ENCODE results near the gene RTRAF. TPM values are rescaled to one million over a fixed set of nuclear protein-coding genes. Genes with fewer than 3 reads are reported as not detected.

RTRAF gene
- total and polyA plus RNA-seq, 12 donors, result 178 to 276 (median 214) TPM

DNA sequence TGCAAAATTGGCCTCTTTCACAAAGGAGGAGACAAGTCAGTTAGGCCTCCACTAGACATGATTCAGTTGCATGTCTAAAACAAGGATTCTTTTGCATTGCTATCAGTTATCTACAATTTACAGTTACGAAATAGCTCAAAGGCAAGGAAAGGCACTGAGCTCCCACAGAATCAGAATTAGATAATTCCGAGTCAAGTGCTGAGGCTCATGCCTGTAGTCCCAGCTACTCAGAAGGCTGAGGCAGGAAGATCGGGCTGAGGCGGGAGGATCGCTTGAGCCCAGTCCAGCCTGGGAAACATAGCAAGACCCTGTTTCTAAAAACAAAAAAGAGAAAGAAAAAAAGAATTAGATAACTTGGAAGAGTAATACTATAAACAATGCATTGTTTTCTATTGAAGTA is 12.3 kb upstream of the RTRAF start:
- Histone ChIP-seq H3K9me3 (no peaks in the 10 kb centered on the region), H3K27me3 (no peaks in the 10 kb centered on the region), H3K4me3 (no peak overlapping the region), H3K4me1 (peaks cover 0 to 17% (median 0%) of the 10 kb centered on the region in 9 donors), H3K27ac (no peak overlapping the region), H3K36me3 (no peaks in the 10 kb centered on the region)
- DNase-seq (no peak), ATAC-seq (no peak)
- intact Hi-C loops (cut with DNase I), result loop anchor here in 9 of 10 donors (5.0 to 10.0 kb wide), 7 partner anchors 112 to 695 kb away; partner anchors contain the start of gene GNG2 (in 8 of the 9)
- TF ChIP-seq, protein P1, sequence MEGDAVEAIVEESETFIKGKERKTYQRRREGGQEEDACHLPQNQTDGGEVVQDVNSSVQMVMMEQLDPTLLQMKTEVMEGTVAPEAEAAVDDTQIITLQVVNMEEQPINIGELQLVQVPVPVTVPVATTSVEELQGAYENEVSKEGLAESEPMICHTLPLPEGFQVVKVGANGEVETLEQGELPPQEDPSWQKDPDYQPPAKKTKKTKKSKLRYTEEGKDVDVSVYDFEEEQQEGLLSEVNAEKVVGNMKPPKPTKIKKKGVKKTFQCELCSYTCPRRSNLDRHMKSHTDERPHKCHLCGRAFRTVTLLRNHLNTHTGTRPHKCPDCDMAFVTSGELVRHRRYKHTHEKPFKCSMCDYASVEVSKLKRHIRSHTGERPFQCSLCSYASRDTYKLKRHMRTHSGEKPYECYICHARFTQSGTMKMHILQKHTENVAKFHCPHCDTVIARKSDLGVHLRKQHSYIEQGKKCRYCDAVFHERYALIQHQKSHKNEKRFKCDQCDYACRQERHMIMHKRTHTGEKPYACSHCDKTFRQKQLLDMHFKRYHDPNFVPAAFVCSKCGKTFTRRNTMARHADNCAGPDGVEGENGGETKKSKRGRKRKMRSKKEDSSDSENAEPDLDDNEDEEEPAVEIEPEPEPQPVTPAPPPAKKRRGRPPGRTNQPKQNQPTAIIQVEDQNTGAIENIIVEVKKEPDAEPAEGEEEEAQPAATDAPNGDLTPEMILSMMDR (IDR thresholded peaks at IDR 0.05), result no peak
- 83 to 84% methylated on average over 5 of the region's 5 CpGs for WGBS, 2 donors

DNA sequence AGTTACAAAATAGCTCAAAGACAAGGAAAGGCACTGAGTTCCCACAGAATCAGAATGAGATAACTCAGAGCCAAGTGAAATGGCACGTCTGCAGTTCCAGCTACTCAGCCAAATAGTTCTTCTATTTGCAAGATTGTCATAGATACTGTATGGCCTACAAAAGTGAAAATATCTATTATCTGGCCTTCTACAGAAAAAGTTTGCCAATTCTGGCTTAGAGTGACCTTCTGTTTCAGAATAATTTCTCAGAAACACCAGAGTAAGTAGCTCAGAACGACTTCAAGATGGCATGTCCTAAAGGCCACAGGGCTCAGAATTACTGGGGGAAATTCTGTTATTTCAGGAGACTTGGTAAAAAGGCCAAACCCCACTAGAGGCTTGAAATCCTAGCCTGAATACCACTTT is 10.7 kb upstream of the RTRAF start:
- no peak for DNase-seq
- peaks cover 0 to 1% (median 0%) of the 10 kb centered on the region in 11 donors for H3K9me3 ChIP-seq
- 33 to 35% methylated on average over 2 of the region's 2 CpGs for WGBS, 2 donors
- intact Hi-C loops (cut with DNase I), result loop anchor here in 9 of 10 donors (2.0 to 10.0 kb wide), 9 partner anchors 114 to 696 kb away; partner anchors contain the start of gene GNG2 (in 8 of the 9)
- no peaks in the 10 kb centered on the region for H3K36me3 ChIP-seq
- H3K4me1 ChIP-seq, result peaks cover 0 to 17% (median 0%) of the 10 kb centered on the region in 9 donors
- H3K4me3 ChIP-seq, result no peak overlapping the region
- peak overlapping the region in 5 of 10 donors; percentile 24 to 61 (median 41) for H3K27ac ChIP-seq
- ATAC-seq, result peak; percentile 12 to 50 (median 26)
- TF ChIP-seq, protein P1 (IDR thresholded peaks at IDR 0.05), result no peak
- no peaks in the 10 kb centered on the region for H3K27me3 ChIP-seq

DNA sequence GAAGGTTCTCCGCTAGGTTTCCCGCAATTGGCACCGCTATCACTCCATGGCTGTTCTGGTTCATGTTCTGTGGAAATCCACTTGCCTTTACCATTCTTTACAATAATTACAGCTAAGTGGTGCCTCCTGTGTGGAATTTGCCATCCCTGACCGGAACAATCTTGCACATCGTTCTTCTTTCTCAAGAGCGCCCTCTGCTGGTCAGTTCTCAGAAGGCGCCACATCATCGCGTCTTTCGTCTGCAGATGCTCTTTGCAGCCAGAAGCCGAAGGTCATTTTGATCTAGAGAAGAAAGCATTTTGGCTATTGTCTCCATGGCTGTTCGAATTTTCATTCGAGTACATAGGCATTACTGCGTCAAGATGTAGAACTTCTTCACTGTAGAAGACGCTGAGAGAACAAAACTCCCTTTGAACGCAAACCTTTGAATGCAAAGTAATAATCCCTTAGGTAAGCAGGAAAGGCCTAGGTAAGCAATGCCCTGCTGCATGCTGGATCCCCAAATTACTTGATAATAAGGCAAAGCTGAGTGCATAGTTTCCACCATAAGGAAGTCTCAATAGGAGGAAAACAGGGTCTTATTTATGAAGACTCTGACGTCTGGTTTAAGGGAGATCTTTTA is 10.1 kb upstream of the RTRAF start:
- peaks cover 0 to 4% (median 0%) of the 10 kb centered on the region in 11 donors for H3K9me3 ChIP-seq
- H3K36me3 ChIP-seq, result no peaks in the 10 kb centered on the region
- H3K27ac ChIP-seq, result peak overlapping the region in 5 of 10 donors; percentile 24 to 61 (median 41)
- DNase-seq (peak; percentile 76 to 83), ATAC-seq (peak; percentile 75 to 85 (median 78))
- intact Hi-C loops (cut with DNase I), result loop anchor here in 9 of 10 donors (2.0 to 10.0 kb wide), 9 partner anchors 114 to 697 kb away; partner anchors contain the start of gene GNG2 (in 8 of the 9)
- WGBS, 2 donors, result 22 to 24% methylated on average over 17 of the region's 17 CpGs
- peaks cover 0 to 17% (median 0%) of the 10 kb centered on the region in 9 donors for H3K4me1 ChIP-seq
- TF ChIP-seq, protein P1 (IDR thresholded peaks at IDR 0.05), result peak; percentile 86 to 96 (median 95)
- H3K4me3 ChIP-seq, result no peak overlapping the region
- no peaks in the 10 kb centered on the region for H3K27me3 ChIP-seq

DNA sequence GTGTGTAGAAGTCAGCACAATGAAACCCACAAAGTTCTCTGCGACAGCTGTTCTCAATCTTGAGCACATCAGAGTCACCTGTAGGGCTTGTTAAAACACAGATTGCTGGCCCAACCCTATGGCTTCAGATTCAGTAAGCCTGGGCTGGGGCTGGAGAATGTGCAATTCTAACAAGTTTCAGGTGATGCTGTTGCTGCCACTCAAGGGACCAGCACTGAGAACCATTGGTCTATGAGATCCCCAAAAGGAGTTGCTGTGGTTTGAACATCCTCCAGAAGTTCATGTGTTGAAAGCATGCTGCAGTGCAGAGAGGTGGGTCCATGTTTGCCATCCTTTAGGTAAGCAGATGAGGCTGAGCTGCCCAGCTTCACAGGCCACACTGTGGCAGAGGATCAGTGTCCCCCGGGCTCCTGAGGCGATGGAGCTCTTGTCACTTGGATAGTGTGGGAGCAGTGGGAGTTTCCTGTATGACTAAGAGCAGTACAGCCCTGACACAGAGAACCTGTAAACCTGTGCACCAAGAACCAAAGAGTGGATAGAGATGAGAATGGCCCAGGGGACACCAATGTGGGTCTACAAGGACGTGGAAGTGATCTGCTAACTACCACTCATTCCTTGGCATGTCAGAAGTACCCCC is 8.0 kb upstream of the RTRAF start:
- WGBS, 2 donors, result 88 to 95% methylated on average over 4 of the region's 4 CpGs
- TF ChIP-seq, protein P1 (IDR thresholded peaks at IDR 0.05), result no peak
- Histone ChIP-seq H3K4me3 (no peak overlapping the region), H3K9me3 (peaks cover 0 to 4% (median 0%) of the 10 kb centered on the region in 11 donors), H3K27me3 (no peaks in the 10 kb centered on the region), H3K36me3 (no peaks in the 10 kb centered on the region), H3K4me1 (peaks cover 0 to 17% (median 0%) of the 10 kb centered on the region in 9 donors), H3K27ac (no peak overlapping the region)
- DNase-seq, result no peak
- ATAC-seq, result no peak
- intact Hi-C loops (cut with DNase I), result loop anchor here in 1 of 10 donors (10.0 kb wide), 1 partner anchor 697 kb away; no protein-coding TSS in a partner anchor

Measured in heart right ventricle (tissue), 16 donors.